Mesenchymal stem cell (in vitro differentiated cells and primary cell): ENCODE results near the gene XG.
"Not testable (repeated sequence)": the region's sequence is repeated elsewhere in the genome, so short reads cannot be mapped to it uniquely, and the experiment has no call there.

Experiments
- DNase-seq: peaks from one replicate; pipeline ENCODE4 v3.0.0-alpha.2; 2013
- H2AFZ ChIP-seq: one replicate; pipeline ENCODE4 v1.6.1; 2013; ENCODE audit warnings: low read depth, mild to moderate bottlenecking, control low read depth, inconsistent platforms, low read length, moderate library complexity
- H2AK5ac ChIP-seq: 2 replicates; pipeline ENCODE4 v1.6.1; 2013; ENCODE audit warnings: low read length, moderate library complexity, mild to moderate bottlenecking, inconsistent platforms; ENCODE audit not compliant: severe bottlenecking
- H2BK120ac ChIP-seq: one replicate; pipeline ENCODE4 v1.6.1; 2013; ENCODE audit warnings: low read depth, mild to moderate bottlenecking, inconsistent platforms, low read length, moderate library complexity
- H2BK12ac ChIP-seq, 2 experiments: one replicate each; pipeline ENCODE4 v1.6.1; 2013; ENCODE audit warnings: inconsistent platforms in 2 of 2, low read length in 2 of 2, mild to moderate bottlenecking in 2 of 2, moderate library complexity in 2 of 2, control low read depth in 1 of 2
- H2BK15ac ChIP-seq: one replicate; pipeline ENCODE4 v1.6.1; 2013; ENCODE audit warnings: mild to moderate bottlenecking, low read depth, inconsistent platforms; ENCODE audit not compliant: poor library complexity, severe bottlenecking
- H2BK5ac ChIP-seq: 2 replicates; pipeline ENCODE4 v1.6.1; 2013; ENCODE audit warnings: low read depth, mild to moderate bottlenecking, low read length, control low read depth, inconsistent platforms; ENCODE audit not compliant: poor library complexity, severe bottlenecking
- H3K14ac ChIP-seq, 2 experiments: one replicate each; pipeline ENCODE4 v1.6.1; 2013; ENCODE audit warnings: inconsistent platforms in 2 of 2, low read length in 2 of 2, control low read depth in 1 of 2, mild to moderate bottlenecking in 1 of 2, moderate library complexity in 1 of 2
- H3K18ac ChIP-seq, 2 experiments: one replicate each; pipeline ENCODE4 v1.6.1; 2013; ENCODE audit warnings: inconsistent platforms in 2 of 2, low read length in 2 of 2, control low read depth in 1 of 2, low read depth in 1 of 2, mild to moderate bottlenecking in 1 of 2
- H3K23ac ChIP-seq, 2 experiments: one replicate each; pipeline ENCODE4 v1.6.1; 2013; ENCODE audit warnings: inconsistent platforms in 2 of 2, low read length in 2 of 2, mild to moderate bottlenecking in 2 of 2, moderate library complexity in 2 of 2, control low read depth in 1 of 2
- H3K27ac ChIP-seq: 2 replicates; pipeline ENCODE4 v1.5.1; 2013; ENCODE audit warnings: mild to moderate bottlenecking, moderate library complexity, low read length, control low read depth, inconsistent platforms; ENCODE audit not compliant: poor library complexity, severe bottlenecking
- H3K27me3 ChIP-seq, 2 experiments: 2 replicates each; pipeline versions ENCODE4 v1.6.1 to v1.7.0; 2013; ENCODE audit warnings: low read length in 2 of 2, mild to moderate bottlenecking in 2 of 2, moderate library complexity in 2 of 2, control low read depth in 1 of 2, inconsistent platforms in 1 of 2; ENCODE audit not compliant: control insufficient read depth in 1 of 2, insufficient read depth in 1 of 2
- H3K36me3 ChIP-seq, 2 experiments: 2 replicates each; pipeline versions ENCODE4 v1.6.1 to v1.7.0; 2013; ENCODE audit warnings: low read length in 2 of 2, control low read depth in 1 of 2, inconsistent platforms in 1 of 2, low read depth in 1 of 2, mild to moderate bottlenecking in 1 of 2; ENCODE audit not compliant: insufficient read depth in 2 of 2, control insufficient read depth in 1 of 2
- H3K4ac ChIP-seq, 2 experiments: one replicate each; pipeline ENCODE4 v1.6.1; 2013; ENCODE audit warnings: inconsistent platforms in 2 of 2, low read length in 2 of 2, mild to moderate bottlenecking in 2 of 2, moderate library complexity in 2 of 2, control low read depth in 1 of 2, low read depth in 1 of 2
- H3K4me1 ChIP-seq: 2 replicates; pipeline ENCODE4 v1.6.1; 2013; ENCODE audit warnings: low read depth, low read length, control low read depth; ENCODE audit not compliant: control insufficient read depth, insufficient read depth
- H3K4me2 ChIP-seq: 2 replicates; pipeline ENCODE4 v1.6.1; 2013; ENCODE audit warnings: low read length, mild to moderate bottlenecking, inconsistent platforms; ENCODE audit not compliant: poor library complexity, severe bottlenecking
- H3K4me3 ChIP-seq, 2 experiments: 2 replicates each; pipeline versions ENCODE4 v1.5.1 to v1.7.0; 2013; ENCODE audit warnings: low read length in 2 of 2, mild to moderate bottlenecking in 2 of 2, control low read depth in 1 of 2, low read depth in 1 of 2; ENCODE audit not compliant: insufficient read depth in 1 of 2
- H3K79me1 ChIP-seq: replicated peaks from 2 replicates; pipeline ENCODE4 v1.6.1; 2013; ENCODE audit warnings: mild to moderate bottlenecking, control low read depth, low read length, inconsistent platforms; ENCODE audit not compliant: poor library complexity, severe bottlenecking
- H3K9ac ChIP-seq: 2 replicates; pipeline ENCODE4 v1.7.0; 2013; ENCODE audit warnings: mild to moderate bottlenecking, low read length, moderate library complexity
- H3K9me3 ChIP-seq: 2 replicates; pipeline ENCODE4 v1.7.0; 2013; ENCODE audit warnings: mild to moderate bottlenecking, low read length; ENCODE audit not compliant: control insufficient read depth
- H4K8ac ChIP-seq: one replicate; pipeline ENCODE4 v1.6.1; 2013; ENCODE audit warnings: inconsistent platforms, mild to moderate bottlenecking, low read length, moderate library complexity
- H4K91ac ChIP-seq: one replicate; pipeline ENCODE4 v1.6.1; 2013; ENCODE audit warnings: mild to moderate bottlenecking, low read length, inconsistent platforms
- WGBS: methylation state at CpG from one replicate; pipeline ENCODE4 v1.1.7; 2013; ENCODE audit warnings: mixed read lengths; 5-methylcytosine and 5-hydroxymethylcytosine counted together

Gene XG

DNA sequence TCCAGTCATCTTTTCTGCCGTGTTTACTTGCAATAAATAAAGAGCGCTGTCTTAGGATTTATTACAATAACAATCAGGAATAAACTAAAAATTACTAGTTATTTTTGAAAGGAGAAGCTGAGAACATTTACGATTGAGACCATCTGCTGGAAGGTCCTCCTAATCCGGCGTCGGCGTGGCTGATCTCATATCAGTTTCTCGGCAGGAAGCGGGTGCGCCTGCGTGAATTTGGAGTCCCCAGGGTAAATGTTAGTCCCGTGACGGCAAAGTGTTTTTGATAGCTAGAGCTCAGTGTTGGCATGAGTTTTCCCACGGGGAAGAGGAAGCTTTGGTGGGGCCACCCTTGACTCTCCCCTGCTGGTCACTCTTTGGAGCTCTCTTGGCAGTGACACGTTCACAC, 45.0 kb downstream of the XG start:
- not testable (repeated sequence) for H2BK12ac ChIP-seq, H3K9ac ChIP-seq, H2BK15ac ChIP-seq, H3K18ac ChIP-seq, H3K4me1 ChIP-seq, H2BK5ac ChIP-seq, H2AFZ ChIP-seq, H2AK5ac ChIP-seq, DNase-seq, H4K8ac ChIP-seq, H3K4ac ChIP-seq, H3K79me1 ChIP-seq, H3K4me2 ChIP-seq, H3K23ac ChIP-seq, H3K14ac ChIP-seq, H4K91ac ChIP-seq, H3K27ac ChIP-seq, H3K27me3 ChIP-seq, H3K9me3 ChIP-seq, H3K4me3 ChIP-seq, H2BK120ac ChIP-seq
- 92% methylated on average over 6 of the region's 15 CpGs for WGBS
- peaks cover 0 to 49% of the 10 kb centered on the region in 2 experiments for H3K36me3 ChIP-seq

DNA sequence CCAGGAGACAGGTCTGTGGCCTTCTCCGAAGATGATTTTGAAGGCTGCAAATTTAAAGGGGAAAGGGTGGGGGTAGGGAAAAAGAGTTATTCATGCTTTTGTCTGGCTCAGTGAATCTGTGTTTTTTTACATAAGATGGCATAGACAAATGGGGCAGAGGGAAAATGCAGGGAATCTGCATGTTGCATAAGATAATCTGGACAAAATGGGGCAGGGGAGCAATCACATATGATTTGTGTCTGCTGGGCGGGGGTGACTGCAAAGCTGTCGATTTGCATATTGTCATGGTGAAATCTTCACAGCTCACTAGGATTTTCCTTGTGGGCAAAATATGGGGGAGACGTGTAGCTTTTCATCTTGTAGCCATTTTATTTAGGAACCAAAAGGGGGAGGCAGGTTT, 47.5 kb downstream of the XG start:
- no peak overlapping the region for H3K27ac ChIP-seq
- no peak overlapping the region for H3K4ac ChIP-seq
- no peak overlapping the region for H3K4me2 ChIP-seq
- no peaks in the 10 kb centered on the region for H3K79me1 ChIP-seq
- H4K91ac ChIP-seq, result no peak overlapping the region
- no peak overlapping the region for H3K18ac ChIP-seq
- H3K9ac ChIP-seq, result no peak overlapping the region
- no peak overlapping the region for H3K23ac ChIP-seq
- peaks cover 0 to 24% of the 10 kb centered on the region in 2 experiments for H3K36me3 ChIP-seq
- no peak overlapping the region for H2BK5ac ChIP-seq
- H2BK12ac ChIP-seq, result no peak overlapping the region
- no peak overlapping the region for H3K4me3 ChIP-seq
- H3K14ac ChIP-seq, result no peak overlapping the region
- no peak overlapping the region for H4K8ac ChIP-seq
- no peak overlapping the region for H2AFZ ChIP-seq
- no peak overlapping the region for H2AK5ac ChIP-seq
- H2BK15ac ChIP-seq, result no peak overlapping the region
- H3K27me3 ChIP-seq, result no peaks in the 10 kb centered on the region
- no peaks in the 10 kb centered on the region for H3K9me3 ChIP-seq
- no peak overlapping the region for H2BK120ac ChIP-seq
- 57% methylated on average over 3 of the region's 4 CpGs for WGBS
- peaks cover 2% of the 10 kb centered on the region for H3K4me1 ChIP-seq
- no peak for DNase-seq

DNA sequence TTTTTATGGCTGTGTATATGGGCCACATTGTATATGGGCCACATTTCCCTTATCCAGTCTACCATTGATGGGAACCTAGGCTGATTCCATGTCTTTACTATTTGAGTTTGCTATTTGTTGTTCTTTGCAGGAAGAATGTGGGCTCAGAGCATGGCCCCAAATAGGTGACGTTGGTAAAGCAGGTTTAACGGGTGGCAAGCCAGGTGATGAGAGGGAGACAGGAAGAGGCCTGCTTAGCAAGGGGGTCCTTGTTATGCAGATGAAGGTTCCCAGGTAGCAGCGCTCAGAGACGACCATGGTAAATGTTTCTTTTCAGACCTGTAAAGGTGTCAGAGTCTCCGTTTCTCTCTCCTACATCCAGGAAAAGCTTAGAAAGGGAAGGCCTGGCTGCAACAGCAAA, 48.1 kb downstream of the XG start:
- not testable (repeated sequence) for H2BK5ac ChIP-seq, H3K4me2 ChIP-seq, H3K14ac ChIP-seq, H3K9ac ChIP-seq, H4K91ac ChIP-seq, H2AFZ ChIP-seq, H3K18ac ChIP-seq, H2BK120ac ChIP-seq, H3K4me1 ChIP-seq, DNase-seq, H3K4me3 ChIP-seq, H2AK5ac ChIP-seq, H3K27ac ChIP-seq, H3K4ac ChIP-seq, H2BK12ac ChIP-seq, H2BK15ac ChIP-seq, H4K8ac ChIP-seq, H3K27me3 ChIP-seq, H3K23ac ChIP-seq, H3K79me1 ChIP-seq, H3K9me3 ChIP-seq
- H3K36me3 ChIP-seq, result peaks cover 0 to 19% of the 10 kb centered on the region in 2 experiments
- 100% methylated on average over 1 of the region's 5 CpGs for WGBS

DNA sequence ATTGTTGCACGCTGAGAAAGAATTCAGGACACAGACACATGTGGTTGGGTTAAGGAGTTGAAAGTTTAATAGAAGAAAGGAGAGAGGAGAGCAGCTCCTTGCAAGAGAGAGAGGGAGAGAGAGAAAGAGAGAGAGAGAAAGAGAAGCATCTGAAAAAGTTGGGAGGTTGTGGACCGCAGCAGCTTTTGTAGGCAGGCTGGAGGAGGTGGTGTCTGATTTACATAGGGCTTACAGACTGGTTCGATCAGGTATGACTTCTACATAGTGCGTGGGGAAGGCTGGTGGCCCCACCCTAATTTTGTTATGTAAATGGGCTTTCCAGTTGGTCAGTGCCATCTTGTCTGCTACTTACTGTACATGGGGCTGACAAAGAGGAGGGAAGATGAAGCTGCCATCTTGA, 49.4 kb downstream of the XG start:
- no peak overlapping the region for H3K4me2 ChIP-seq
- no peak overlapping the region for H2AFZ ChIP-seq
- H4K91ac ChIP-seq, result no peak overlapping the region
- no peak overlapping the region for H3K4ac ChIP-seq
- 91% methylated on average over 4 of the region's 4 CpGs for WGBS
- H2AK5ac ChIP-seq, result no peak overlapping the region
- H3K27me3 ChIP-seq, result no peaks in the 10 kb centered on the region
- no peak overlapping the region for H3K27ac ChIP-seq
- H3K23ac ChIP-seq, result no peak overlapping the region
- H3K18ac ChIP-seq, result no peak overlapping the region
- H2BK15ac ChIP-seq, result no peak overlapping the region
- H2BK12ac ChIP-seq, result no peak overlapping the region
- H3K4me1 ChIP-seq, result peaks cover 2% of the 10 kb centered on the region
- no peak overlapping the region for H3K4me3 ChIP-seq
- DNase-seq, result no peak
- no peak overlapping the region for H3K9ac ChIP-seq
- peaks cover 0 to 18% of the 10 kb centered on the region in 2 experiments for H3K36me3 ChIP-seq
- no peak overlapping the region for H2BK5ac ChIP-seq
- no peak overlapping the region for H2BK120ac ChIP-seq
- no peaks in the 10 kb centered on the region for H3K79me1 ChIP-seq
- no peak overlapping the region for H3K14ac ChIP-seq
- H4K8ac ChIP-seq, result no peak overlapping the region
- no peaks in the 10 kb centered on the region for H3K9me3 ChIP-seq
